Eye (tissue), 1 donor: Measurements from ENCODE around the gene OR4D10.
A peak's percentile ranks its signal among the peaks of the same experiment; 100 is the strongest.
"Not testable (repeated sequence)": the region's sequence is repeated elsewhere in the genome, so short reads cannot be mapped to it uniquely, and the experiment has no call there.

Source experiments
- DNase-seq: peaks from one replicate; pipeline ENCODE4 v3.0.0-alpha.2; 2015

Gene OR4D10

DNA sequence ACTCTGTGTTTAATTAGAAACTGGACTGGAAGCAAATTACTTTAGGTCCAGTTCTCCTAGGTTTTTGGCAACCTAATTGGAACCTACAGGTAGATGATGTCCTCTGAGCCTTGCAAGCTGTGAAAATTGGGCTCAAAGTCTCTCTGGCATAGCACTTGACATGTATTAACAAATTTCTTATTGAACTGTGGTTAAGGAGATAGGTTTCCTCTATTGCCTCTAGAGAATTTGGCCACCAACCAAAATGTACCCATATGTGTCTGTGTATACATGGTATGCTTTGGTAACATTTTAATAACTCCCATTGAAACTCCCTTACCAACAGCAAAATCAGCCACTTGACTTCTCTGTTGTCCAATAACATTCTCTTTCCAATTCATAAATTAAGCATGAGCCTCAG is at the start of gene OR4D10:
Gene OR4D10 (plus strand): TSS at position 301 of the 400 bp plus-strand sequence. CDS start 4,115 bp downstream, outside the sequence.
- DNase-seq = no peak

DNA sequence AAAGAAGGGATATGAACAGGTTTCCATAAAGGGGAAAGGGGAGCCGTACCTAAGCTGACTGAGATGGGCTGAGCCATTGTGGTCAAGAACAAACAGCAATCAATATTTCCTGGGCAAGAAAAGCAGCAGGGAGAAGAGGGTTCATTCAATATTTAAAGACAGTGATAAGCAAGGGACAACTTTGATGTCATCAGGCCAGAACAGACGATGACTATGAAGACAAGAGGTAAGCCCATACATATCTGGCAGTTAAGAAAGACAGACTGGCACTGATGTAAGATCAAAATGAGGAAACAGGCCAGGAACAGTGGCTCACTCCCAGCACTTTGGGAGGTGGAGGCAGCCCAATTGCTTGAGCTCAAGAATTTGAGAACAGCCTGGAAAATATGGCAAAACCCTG is 49.3 kb upstream of the OR4D10 start:
- no peak for DNase-seq

DNA sequence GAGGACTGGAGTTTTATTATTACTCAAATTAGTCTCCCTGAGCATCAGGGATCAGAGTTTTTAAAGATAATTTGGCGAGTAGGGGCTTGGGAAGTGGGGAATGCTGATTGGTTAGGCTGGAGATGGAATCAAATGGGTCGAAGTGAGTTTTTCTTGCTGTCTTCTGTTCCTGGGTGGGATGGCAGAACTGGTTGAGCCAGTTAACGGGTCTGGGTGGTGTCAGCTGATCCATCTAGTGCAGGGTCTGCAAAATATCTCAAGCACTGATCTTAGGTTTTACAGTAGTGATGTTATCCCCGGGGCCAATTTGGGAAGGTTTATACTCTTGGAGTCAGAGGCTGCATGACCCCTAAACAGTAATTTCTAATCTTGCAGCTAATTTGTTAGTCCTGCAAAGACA is 48.0 kb upstream of the OR4D10 start:
- DNase-seq = no peak

DNA sequence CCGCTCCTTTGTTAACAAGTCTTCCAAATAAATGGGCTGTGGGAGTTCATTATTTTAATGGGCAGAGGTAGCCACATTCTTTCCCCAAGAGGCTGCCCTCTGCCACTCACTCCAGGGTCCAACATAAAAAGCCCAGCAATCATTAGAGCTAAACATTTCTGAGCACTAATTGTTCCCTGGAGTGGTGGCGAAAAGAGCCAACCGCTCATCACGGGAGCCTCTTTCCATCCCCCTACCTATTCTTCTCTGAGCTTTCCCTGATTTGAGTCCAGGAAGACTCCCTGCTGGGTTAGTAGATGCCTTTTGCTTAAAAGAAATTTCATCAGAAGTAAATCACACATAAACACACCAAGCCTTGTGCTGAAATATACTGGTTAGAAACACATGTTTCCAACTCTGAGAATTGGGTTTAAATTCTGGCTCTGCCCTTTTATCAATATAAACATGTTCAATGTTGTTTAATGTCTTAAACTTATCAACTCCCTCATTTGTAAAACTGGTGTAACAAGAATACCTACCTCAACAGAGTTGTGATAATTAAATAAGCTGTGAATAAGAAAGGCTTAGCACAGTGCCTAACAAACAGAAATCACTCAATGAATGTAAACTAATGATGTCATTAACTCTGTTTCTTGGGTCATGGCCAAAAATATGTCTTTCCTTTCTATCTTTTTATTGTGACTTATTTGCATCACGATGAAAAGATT is 46.6 kb upstream of the OR4D10 start, which contains the start of gene OR5A2:
Gene OR5A2 (minus strand): TSS at position 53 of the 707 bp plus-strand sequence. CDS start 3,460 bp downstream, outside the sequence.
- peak; percentile 88 for DNase-seq

DNA sequence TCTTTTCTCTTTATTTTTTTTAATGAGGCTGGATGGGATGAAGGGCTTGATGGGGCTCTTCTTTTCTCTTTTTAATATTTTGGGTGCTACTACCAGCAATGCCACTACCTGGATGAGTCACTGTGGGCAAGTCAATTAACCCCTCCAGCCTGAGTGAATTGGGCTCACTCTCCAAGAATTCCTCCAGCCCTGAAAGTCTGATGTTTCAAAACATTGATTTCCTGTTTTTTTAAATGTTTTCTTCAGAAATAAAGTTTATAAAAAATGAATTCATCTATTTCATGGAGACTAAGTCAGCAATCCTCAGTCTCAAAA is 46.1 kb upstream of the OR4D10 start:
- DNase-seq = no peak

DNA sequence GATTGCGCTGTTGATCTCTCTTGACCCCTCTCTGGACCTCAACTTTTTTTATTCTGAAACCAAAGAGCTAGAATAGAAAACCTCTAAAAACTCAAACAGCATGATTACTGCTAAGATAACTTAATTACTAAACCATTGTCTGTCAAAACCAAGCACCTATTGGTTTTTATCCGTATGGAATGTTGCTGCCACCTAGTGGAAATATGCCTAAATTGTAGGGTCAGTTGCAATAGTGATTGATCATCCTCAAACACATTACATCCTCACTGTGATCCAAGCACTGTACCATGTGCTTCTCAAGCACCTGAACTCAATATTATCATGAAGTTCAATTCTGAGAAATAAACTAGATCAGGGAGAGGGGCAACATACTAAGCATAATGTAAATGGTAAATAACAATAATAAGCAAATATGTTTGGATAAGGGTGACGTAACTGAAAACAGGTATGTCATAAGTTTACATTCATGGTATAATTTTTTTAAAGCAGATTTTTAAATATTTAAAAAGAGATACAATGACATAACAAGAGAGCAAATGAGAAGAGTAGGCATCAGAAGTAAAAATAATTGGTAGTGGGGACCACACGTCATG is 43.1 kb upstream of the OR4D10 start:
- DNase-seq = peak; percentile 88

DNA sequence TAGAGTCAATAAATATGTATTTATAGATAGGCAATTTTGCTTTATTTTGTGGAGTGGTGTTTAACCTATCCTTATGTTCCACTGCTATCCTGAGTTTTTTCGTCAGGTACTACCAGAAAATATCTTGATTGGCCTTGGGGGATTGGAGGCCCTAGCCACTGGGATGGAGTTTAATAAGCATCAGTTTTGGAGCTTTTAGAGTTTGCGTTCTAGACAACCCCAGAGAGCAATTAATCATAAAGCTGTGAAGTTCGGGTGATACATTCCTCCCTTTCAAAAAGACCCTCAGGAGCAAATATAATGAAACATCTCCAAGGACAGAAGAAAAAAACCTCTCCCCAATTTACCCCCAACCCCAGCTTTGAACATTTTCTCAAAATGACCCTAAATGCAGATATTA is 36.9 kb upstream of the OR4D10 start, which contains the start of gene OR5A1:
Gene OR5A1 (plus strand): TSS at position 301 of the 400 bp plus-strand sequence. CDS start 6,700 bp downstream, outside the sequence.
- DNase-seq = no peak

DNA sequence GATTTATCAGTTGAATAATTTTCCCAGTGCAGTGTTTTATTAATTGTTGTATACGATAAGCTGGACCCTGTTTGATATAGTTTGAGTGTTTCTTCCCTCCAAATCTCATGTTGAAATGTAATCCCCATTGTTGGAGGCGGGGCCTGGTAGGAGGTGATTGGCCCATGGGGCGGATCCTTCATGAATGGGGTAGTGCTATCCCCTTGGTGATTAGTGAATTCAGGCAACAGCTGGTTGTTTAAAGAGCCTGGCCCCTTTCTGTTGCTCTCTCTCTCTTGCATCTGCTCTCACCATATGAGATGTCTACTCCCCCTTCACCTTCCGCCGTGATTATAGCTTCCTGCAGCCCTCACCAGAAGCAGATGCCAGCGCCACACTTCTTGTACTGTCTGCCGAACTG is 35.3 kb upstream of the OR4D10 start:
- no peak for DNase-seq

DNA sequence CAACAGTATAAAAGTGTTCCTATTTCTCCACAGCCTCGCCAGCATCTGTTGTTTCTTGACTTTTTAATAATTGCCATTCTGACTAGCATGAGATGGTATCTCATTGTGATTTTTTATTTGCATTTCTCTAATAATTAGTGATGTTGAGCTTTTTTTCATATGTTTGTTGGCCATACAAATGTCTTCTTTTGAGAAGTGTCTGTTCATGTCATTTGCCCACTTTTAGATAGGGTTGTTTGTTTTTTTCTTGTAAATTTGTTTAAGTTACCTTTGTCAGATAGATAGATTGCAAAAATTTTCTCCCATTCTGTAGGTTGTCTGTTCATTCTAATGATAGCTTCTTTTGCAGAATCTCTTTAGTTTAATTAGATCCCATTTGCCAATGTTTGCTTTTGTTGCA is 27.5 kb upstream of the OR4D10 start:
- DNase-seq = not testable (repeated sequence)

DNA sequence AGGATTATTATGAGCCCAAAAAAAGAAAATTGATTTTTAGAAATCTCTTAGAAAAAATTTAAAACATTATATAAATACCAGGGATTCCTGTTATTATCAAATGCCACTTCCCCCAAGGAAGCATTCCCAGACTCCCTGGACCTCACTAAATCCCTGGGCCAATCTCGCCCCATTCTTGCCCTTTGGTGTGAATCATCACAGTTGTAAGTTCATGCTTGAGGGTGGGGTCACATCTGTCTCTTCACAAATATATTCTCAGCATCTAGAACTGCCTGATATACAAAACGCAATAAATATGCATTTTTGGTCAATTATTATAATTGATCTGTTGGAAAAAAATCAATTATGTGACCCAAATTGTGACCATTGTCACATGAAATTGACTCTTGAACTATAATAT is 24.6 kb upstream of the OR4D10 start:
- no peak for DNase-seq

DNA sequence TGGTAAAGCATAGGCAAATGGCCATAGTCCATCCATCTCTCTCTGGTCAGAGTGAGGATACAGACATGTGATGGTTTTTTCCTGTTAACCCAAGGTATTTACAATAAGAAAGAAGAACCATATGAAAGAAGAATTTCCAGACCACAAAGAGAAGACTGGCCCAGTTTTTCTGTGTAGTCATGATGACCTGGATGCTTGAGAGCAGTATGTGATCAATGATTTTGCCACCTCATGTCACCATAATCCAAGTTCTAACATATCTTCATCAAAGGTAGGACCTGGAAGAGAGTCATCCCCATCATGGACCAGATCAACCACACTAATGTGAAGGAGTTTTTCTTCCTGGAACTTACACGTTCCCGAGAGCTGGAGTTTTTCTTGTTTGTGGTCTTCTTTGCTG is 16.5 kb upstream of the OR4D10 start, which contains the start of gene OR4D6:
Gene OR4D6 (plus strand): TSS at position 301 of the 400 bp plus-strand sequence. CDS start 0 bp downstream, at position 301.
- DNase-seq = no peak

DNA sequence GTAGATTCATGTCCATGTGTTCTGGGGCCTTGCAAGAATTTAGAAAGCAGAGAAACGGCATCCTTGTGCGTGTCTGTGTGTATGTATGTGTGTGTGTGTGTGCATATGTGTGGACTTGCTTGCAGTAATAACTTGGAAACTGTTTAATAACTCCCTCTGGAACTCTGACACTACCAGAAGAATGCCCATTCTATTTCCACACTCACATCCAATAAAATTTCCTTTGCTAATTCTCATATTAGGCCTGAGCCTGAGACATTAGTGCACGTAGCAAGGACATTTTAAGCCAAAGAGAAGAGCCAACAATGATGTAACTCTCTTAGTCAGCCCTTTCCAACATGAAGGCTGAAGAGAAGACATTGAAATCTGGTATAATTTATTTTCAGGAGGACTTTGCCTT is 13.2 kb upstream of the OR4D10 start:
- no peak for DNase-seq

DNA sequence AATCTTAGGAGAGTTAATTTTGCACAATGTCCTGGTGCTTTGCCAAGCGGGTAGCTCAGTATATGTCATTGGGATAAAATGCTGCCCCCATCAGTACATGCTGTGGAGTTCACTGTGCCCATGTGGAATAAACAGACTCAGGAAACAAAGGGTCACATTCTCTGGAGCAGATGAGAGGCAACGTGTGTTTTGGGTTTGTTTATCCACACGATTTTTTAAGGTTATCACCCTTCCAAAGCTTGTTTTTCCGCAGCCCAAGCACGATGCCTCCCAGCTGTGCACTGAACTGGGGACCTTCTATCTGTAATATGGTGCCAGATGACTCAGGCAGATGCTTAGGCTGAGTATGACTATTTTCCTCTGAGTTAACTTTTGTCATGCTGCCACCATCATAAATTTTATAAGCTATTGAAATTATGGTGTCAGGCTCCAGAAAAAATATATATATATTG is 9.9 kb upstream of the OR4D10 start:
- DNase-seq = peak; percentile 2

DNA sequence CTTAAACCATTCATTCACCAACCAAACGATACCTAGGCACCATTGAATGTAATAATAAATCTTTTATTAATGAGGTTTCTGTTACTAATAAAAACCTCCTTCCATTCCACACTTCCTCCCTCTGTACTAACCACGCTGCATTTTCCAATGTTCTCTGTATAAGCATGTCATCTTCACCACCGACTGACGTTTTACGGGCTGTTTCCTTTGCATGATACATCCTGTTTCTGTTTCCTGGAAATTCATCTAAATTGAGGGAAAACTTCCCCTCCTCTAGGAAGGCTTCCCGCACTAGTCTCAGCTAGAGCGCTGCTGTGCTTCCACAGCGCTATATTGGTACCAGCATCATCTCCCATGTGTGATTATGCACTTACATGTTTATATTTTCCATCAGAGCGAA is 2.1 kb downstream of the OR4D10 start:
- DNase-seq = no peak

DNA sequence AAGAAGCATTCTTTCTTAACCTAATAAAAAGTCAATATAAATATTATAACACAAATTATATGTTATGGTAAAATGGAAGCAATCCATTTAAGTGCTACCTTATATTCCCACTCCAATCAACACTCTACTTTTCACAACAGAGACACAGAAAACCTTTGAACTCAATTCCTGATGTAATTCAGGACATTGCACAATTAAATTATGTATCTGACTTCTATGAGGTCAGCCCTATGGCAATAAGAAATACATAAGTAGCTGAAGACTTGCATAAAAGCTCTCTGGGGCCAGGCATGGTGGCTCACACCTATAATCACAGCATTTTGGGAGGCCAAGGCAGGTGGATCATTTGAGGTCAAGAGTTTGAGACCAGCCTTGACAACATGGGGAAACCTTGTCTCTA is 6.8 kb downstream of the OR4D10 start:
- no peak for DNase-seq

DNA sequence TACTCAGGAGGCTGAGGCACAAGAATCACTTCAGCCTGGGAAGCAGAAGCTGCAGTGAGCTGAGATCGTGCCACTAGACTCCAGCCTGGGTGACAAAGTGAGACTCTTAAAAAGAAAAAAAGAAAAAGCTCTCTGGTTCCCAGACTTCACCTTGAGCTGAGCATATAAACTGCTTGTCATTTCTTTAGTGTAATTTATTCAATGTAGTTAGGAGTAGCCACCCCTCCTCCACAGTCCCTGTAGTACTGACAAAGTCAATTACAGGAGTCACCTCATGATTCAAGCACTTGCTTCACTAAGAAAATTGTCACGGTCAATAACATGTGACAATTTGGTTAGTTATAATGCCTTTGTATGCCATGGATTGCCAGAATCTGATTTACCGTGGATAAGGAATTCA is 7.2 kb downstream of the OR4D10 start:
- DNase-seq = peak; percentile 7

DNA sequence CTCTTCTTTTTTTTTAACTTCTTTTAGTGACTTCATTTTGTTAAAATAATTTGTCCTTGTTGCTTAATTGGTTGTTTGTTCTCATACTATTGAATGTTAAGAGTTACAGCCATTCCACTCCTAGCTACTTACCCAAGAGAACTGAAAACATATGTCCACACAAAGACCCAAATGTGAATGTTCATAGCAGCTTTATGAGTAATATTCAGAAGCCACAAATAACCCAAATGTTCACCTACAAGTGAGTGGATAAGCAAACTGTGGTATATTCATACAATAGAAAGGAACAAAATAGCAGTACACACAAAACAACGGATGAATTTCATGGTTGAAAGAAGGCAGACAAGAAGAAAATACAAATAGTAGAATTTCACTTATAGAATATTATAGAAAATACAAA is 28.8 kb downstream of the OR4D10 start:
- DNase-seq = no peak

DNA sequence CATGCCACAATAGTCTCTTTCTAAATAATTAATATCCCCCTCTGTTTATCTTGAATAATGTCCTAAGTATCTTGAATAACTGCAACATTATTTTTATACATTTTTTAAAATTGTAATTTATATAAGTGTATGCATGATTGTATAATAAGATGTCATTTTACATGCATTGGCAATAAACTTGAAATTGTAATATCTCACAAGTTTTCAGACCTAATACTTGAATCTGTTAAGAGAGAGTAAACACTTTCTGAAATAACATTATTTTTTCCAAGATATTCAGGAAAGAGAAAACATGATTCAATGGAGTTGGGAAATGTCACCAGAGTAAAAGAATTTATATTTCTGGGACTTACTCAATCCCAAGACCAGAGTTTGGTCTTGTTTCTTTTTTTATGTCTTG is 30.2 kb downstream of the OR4D10 start, which contains the start of gene OR4D11:
Gene OR4D11 (plus strand): TSS at position 301 of the 400 bp plus-strand sequence. CDS start 0 bp downstream, at position 301.
- DNase-seq = no peak

DNA sequence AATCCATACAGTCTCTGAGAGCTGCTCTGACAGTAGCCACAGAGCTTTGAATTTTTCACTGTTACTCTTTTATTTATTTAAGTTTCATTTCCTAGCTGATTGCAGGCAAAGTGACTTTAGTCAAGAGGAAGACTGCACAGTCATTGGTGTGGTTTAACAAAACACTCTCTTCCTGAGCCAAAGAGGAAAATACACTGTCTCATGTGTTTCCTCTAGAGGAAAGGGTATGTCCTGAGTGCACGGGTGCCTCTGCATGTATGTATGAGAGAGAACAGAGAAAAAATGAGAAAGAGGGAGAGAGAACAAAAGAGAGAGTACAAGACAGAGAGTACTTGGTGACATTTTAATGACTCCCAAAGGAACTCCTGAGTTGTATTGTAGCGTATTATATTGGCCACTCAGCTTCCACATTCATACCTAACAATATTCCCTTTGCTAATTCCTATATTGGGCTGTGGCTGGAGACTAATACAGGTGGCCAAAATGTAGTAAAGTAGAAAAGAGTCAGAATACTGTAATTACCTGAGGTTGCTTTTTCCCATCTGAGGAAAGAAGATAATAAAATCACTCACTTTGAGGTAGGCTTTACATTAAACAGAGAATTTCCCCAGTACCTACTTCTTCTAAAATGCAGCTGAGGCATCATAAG is 38.0 kb downstream of the OR4D10 start, which contains the start of gene OR4D9:
Gene OR4D9 (plus strand): TSS at position 599 of the 649 bp plus-strand sequence. CDS start 3,374 bp downstream, outside the sequence.
- DNase-seq = no peak

DNA sequence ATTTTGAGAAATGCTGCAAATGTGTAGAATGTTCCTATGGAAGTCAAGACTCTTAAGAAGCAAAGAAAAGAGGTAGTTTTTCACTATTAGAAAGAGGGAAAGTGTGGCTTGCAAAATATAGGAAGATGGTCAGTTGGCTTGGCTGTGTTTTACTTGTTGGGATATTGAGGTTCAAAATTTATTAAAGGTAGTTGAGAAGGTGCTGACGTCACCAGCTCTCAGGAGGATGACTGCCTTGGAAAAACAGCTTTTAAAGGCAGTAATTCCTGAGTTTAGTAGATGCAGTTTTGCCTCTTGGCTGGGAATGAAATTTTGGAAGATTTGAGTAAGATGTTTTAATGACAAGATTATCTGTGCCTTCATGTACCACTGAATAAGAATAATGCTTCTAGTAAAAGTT is 38.6 kb downstream of the OR4D10 start:
- no peak for DNase-seq

DNA sequence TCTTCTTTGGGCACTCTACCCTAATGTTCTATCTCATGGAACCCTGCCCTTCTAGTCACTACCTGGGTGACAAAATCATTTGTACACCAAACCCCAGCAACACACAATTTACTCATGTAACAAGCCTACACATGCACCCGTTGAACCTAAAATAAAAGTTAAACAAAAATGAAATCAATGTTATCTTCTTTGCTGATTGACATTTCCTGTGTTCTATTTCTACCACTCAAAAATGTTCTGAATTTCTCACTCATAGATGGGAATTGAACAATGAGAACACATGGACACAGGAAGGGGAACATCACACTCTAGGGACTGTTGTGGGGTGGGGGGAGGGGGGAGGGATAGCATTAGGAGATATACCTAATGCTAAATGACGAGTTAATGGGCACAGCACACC is 47.0 kb downstream of the OR4D10 start:
- not testable (repeated sequence) for DNase-seq

DNA sequence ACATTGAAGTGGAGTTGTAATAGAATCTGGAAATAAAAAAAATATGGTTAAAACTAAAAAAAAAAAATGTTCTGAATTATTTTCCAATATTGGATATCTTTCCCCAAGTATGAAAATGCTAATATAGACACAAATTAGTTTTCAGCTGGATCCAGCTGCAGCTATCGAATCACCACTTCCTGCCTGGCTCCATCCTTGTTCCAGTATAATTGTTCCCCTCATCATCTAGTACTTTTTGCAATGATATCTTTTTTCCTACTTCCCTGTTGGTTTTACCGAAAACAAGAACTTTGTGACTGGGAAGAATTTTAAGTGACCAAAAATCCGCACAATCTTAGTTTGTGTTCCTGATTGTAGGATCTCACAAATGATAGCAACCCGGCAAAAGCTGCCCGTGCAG is 47.6 kb downstream of the OR4D10 start:
- DNase-seq = no peak

DNA sequence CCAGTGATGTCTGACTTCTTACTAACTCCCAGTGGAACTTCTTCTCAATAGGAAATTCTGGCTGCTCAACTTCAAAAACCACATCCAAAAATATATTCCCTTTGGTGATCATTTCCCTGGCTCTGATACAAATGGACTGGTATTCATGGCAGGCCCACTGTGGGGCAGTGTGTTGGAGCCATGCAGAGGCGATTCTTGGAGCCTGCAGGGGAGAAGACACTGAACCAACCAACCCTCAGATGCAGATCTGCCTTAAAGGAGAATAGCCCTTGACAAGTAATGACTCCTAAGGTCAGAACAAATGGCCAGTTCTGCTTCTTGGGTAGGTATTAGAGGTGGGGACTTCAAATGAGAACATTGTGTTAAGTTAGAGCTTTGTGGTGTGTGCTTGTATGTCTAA is 50.4 kb downstream of the OR4D10 start:
- DNase-seq = no peak

DNA sequence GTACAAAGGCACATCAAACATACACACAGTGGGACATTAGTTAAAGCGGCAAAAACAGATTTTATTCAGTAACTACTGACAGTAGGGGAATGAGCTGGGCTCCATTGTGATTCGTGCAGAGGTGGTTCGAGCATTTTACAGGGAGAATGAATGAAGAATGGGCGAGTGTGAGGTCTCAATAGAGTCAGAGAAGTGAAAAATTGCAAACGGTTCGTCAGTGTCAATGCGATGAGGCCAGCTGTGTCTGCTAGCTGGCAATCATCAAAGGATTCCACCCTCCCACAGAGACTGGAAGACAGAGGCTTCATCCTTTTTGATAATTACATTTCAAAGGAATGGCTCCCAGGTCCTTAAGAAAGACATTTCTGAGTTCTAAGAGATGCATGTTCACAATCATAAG is 55.6 kb downstream of the OR4D10 start:
- DNase-seq = peak; percentile 82
